OCI-LY7 (cell line): ENCODE data around the gene VMO1. TPM values are rescaled to one million over a fixed set of nuclear protein-coding genes. Genes with fewer than 3 reads are reported as not detected.

ENCODE experiments used
- BruUV-seq: library from RNA; stranded (reverse); fragments of 400-500 nt; replicated peaks from 2 replicates; lab custom pipeline; 2021; lab: Mats Ljungman, UMichigan
- CTCF ChIA-PET: fragments of 300-600 bp; sonication (Branson Sonifier 250); formaldehyde crosslinking; loops from one replicate; lab custom pipeline; 2022; ENCODE audit warnings: antibody characterized with exemption; ENCODE audit not compliant: unreplicated experiment; lab: Charles Lee
- POLR2A ChIA-PET: fragments of 300-600 bp; sonication (Branson Sonifier 250); formaldehyde crosslinking; loops from one replicate; lab custom pipeline; 2022; ENCODE audit warnings: antibody characterized with exemption; lab: Charles Lee
- DNase-seq: peaks from one replicate; pipeline ENCODE4 v3.0.0-alpha.2; 2015; ENCODE audit warnings: low spot score
- H2AFZ ChIP-seq: fragments of 200-600 bp; sonication (generic), shearing (Covaris generic); 2 replicates; pipeline ENCODE4 v1.6.1; 2014; ENCODE audit warnings: mild to moderate bottlenecking, antibody characterized with exemption, low read length, moderate library complexity
- H3K27ac ChIP-seq: fragments of 200-600 bp; sonication (generic); 2 replicates; pipeline ENCODE4 v1.5.1; 2014; ENCODE audit warnings: mixed run types, low read depth, mild to moderate bottlenecking, moderate library complexity, low read length, inconsistent platforms; ENCODE audit not compliant: poor library complexity, severe bottlenecking
- H3K36me3 ChIP-seq: fragments of 200-600 bp; sonication (generic); 2 replicates; pipeline ENCODE4 v1.6.1; 2014; ENCODE audit warnings: mild to moderate bottlenecking, antibody characterized with exemption, low read length, moderate library complexity, mixed read lengths; ENCODE audit not compliant: insufficient read depth
- H3K4me1 ChIP-seq: fragments of 200-600 bp; sonication (generic); 2 replicates; pipeline ENCODE4 v1.5.1; 2014; ENCODE audit warnings: mild to moderate bottlenecking, low read length; ENCODE audit not compliant: insufficient read depth, poor library complexity, severe bottlenecking
- H3K4me2 ChIP-seq: fragments of 200-600 bp; sonication (generic); 2 replicates; pipeline ENCODE4 v1.6.1; 2014; ENCODE audit warnings: mild to moderate bottlenecking, low read length
- H3K4me3 ChIP-seq: fragments of 200-600 bp; sonication (generic); 2 replicates; pipeline ENCODE4 v1.5.1; 2014; ENCODE audit warnings: mild to moderate bottlenecking, low read depth, low read length; ENCODE audit not compliant: poor library complexity, severe bottlenecking
- H3K79me2 ChIP-seq: fragments of 200-600 bp; sonication (generic); 2 replicates; pipeline ENCODE4 v1.6.1; 2016; ENCODE audit warnings: low read depth, mild to moderate bottlenecking, low read length, moderate library complexity, mixed read lengths; ENCODE audit not compliant: insufficient read depth
- H3K9me2 ChIP-seq: fragments of 200-600 bp; sonication (generic); 2 replicates; pipeline ENCODE4 v1.6.1; 2016; ENCODE audit warnings: mild to moderate bottlenecking, low read length, mixed read lengths; ENCODE audit not compliant: insufficient read depth
- H3K9me3 ChIP-seq: fragments of 200-600 bp; sonication (generic); 2 replicates; pipeline ENCODE4 v1.6.1; 2014; ENCODE audit warnings: mild to moderate bottlenecking, mixed run types, low read length, mixed read lengths
- H4K20me1 ChIP-seq: fragments of 200-600 bp; sonication (generic); 2 replicates; pipeline ENCODE4 v1.6.1; 2014; ENCODE audit warnings: mild to moderate bottlenecking, antibody characterized with exemption, low read length, moderate library complexity, mixed read lengths; ENCODE audit not compliant: insufficient read depth
- CTCF ChIP-seq: fragments of 200-600 bp; sonication (generic); conservative IDR thresholded peaks from 2 replicates; pipeline ENCODE4 v1.5.1; 2014; ENCODE audit warnings: mild to moderate bottlenecking, antibody characterized with exemption, low read length, moderate library complexity, mixed read lengths
- EZH2phosphoT487 ChIP-seq: fragments of 200-600 bp; sonication (generic); IDR thresholded peaks from 2 replicates; pipeline ENCODE4 v1.6.1; 2018; ENCODE audit warnings: low read depth, borderline replicate concordance, mild to moderate bottlenecking, mixed run types, antibody characterized with exemption, low read length, moderate library complexity, mixed read lengths
- intact Hi-C: fragments of 100-400 bp; cut with micrococcal nuclease; formaldehyde crosslinking; loops from one replicate; pipeline ENCODE4 v1.10.0; 2022; ENCODE audit not compliant: unreplicated experiment
- total RNA-seq, 2 experiments: library from RNA; depleted of rRNA in 1 of 2; stranded (reverse); fragments of >200 nt in 1 of 2; shearing (Covaris generic) in 1 of 2; gene quantifications; 2 replicates each; pipeline ENCODE4 v1.2.3, GENCODE V29; 2014 to 2022

VMO1 gene
- total RNA-seq, 2 experiments from 2014 or later = not detected

- Histone ChIP-seq H3K4me3 (no peak overlapping the region), H3K27ac (no peak overlapping the region), H3K36me3 (no peaks in the 10 kb centered on the region), H3K9me3 (no peaks in the 10 kb centered on the region), H3K4me1 (peaks cover 6% of the 10 kb centered on the region), H3K79me2 (no peaks in the 10 kb centered on the region), H3K9me2 (no peaks in the 10 kb centered on the region), H3K4me2 (no peak overlapping the region), H4K20me1 (no peaks in the 10 kb centered on the region), H2AFZ (no peak overlapping the region)
- CTCF ChIA-PET = no interaction called here
- BruUV-seq = no TSS peak
- TF ChIP-seq CTCF (no peak), EZH2phosphoT487 (no peak)
- no peak for DNase-seq
- intact Hi-C loops = no loop called here
- POLR2A ChIA-PET = no interaction called here
These were observed 45.6 kb downstream of the VMO1 start for GRCh38 chr17:4740584-4740983.

DNA sequence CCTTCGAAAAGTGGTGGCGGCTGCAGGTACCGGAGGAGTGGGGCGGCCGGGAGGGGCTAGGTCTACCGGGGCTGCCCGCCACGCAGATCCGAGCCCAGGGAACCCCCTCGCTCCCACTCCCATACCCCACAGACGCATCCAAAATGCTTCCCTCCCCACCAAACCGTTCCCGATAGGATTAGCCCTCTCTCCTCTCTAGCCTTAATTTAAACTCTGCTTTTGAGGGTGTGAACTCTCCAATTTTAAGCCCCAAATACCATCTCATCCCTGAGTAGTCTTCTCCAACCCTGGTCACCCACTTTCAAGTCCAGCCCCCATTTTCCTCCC, 46.2 kb downstream of the VMO1 start:
- DNase-seq = no peak
- H4K20me1 ChIP-seq = no peaks in the 10 kb centered on the region
- H3K36me3 ChIP-seq = no peaks in the 10 kb centered on the region
- no peaks in the 10 kb centered on the region for H3K9me2 ChIP-seq
- intact Hi-C loops = no loop called here
- no peaks in the 10 kb centered on the region for H3K9me3 ChIP-seq
- BruUV-seq = no TSS peak
- H3K4me3 ChIP-seq = peak overlapping the region; percentile 58
- no peaks in the 10 kb centered on the region for H3K79me2 ChIP-seq
- H3K27ac ChIP-seq = no peak overlapping the region
- ChIA-PET CTCF (no interaction called here), POLR2A (no interaction called here)
- peak overlapping the region; percentile 61 for H3K4me2 ChIP-seq
- H2AFZ ChIP-seq = no peak overlapping the region
- TF ChIP-seq CTCF = no peak
- peaks cover 6% of the 10 kb centered on the region for H3K4me1 ChIP-seq

DNA sequence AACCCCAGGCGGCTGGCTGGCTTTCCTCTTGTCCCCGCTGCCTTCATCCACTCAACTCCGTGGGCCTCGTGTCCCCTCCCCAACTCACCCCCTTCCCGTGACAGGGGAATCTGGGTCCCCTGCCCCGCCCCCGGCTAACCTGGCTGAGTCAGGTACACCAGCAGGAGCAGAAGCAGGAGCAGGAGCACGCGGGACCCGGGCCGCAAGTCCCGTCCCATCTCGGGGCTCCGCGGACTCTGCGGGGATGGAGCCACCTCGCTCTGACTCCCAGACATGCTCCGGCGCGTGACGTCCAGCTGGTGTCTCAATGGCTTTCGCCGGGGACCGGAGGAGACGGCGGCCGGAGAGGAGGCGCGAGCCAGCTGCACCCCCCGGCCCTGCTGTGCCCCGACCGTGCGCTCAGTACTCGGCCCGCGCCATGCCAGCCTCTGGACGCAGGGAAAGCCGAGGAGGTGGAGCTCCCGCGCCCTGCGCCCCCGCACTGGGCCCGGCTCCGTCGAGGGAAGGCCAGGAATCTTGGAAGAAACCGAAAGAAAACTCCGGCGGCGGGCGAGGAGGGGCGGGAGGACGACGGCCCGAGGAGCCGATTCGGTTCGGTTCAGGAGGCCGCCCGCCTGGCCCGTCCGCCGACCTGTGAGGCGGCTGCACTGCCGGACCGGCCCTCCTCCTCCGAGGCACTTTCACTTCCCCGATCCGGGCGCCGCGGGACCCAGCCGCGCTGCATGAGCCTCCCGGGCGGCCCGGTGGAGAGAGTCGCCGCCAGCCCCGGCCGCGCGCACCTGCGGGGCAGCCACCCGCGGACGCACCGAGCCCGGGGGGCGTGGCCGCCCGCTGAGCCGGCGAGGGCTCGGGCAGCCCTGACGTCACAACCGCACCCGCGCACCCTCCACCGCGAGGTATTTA, 46.8 kb downstream of the VMO1 start, which contains the start of the genes CXCL16 and ZMYND15:
Gene CXCL16, minus strand, starts transcription at position 807 of the 903 bp plus-strand sequence. Its CDS starts 589 bp downstream, at position 218.
Gene ZMYND15, plus strand, starts transcription at position 712 of the 903 bp plus-strand sequence. CDS start 716 bp downstream, outside the sequence.
- Histone ChIP-seq H3K9me3 (no peaks in the 10 kb centered on the region), H3K4me1 (peaks cover 6% of the 10 kb centered on the region), H2AFZ (no peak within 1 kb of the TSS), H3K4me2 (peak within 1 kb of the TSS; percentile 61), H4K20me1 (no peaks in the 10 kb centered on the region), H3K9me2 (no peaks in the 10 kb centered on the region), H3K36me3 (no peaks in the 10 kb centered on the region), H3K27ac (no peak within 1 kb of the TSS), H3K79me2 (no peaks in the 10 kb centered on the region), H3K4me3 (peak within 1 kb of the TSS; percentile 58)
- ChIA-PET CTCF (no interaction called here), POLR2A (no interaction called here)
- intact Hi-C loops = no loop called here
- BruUV-seq = no TSS peak
- no peak for TF ChIP-seq CTCF
- TF ChIP-seq EZH2phosphoT487 = no peak
- peak; percentile 70 for DNase-seq
